HepG2 (cell line): ENCODE data around the gene SCNM1. TPM values are rescaled to one million over a fixed set of nuclear protein-coding genes. Genes with fewer than 3 reads are reported as not detected.
A peak's percentile ranks its signal among the peaks of the same experiment; 100 is the strongest.

Source experiments
- ATRX ChIP-seq: sonication (generic); formaldehyde crosslinking; IDR thresholded peaks from 2 replicates; pipeline ENCODE4 v1.4.0; 2020; ENCODE audit warnings: missing genetic modification reagents, borderline replicate concordance
- BRD4 ChIP-seq: sonication (generic); formaldehyde crosslinking; IDR thresholded peaks from 2 replicates; pipeline ENCODE4 v1.4.0; 2020; ENCODE audit warnings: missing genetic modification reagents
- DNMT3B ChIP-seq: conservative IDR thresholded peaks from 2 replicates; pipeline ENCODE4 v1.6.1; 2016; ENCODE audit warnings: missing biosample characterization, control low read depth
- DR1 ChIP-seq: sonication (generic); formaldehyde crosslinking; IDR thresholded peaks from 2 replicates; pipeline ENCODE4 v1.8.0; 2021; ENCODE audit warnings: mild to moderate bottlenecking, missing genetic modification reagents, inconsistent platforms
- ELF4 ChIP-seq: sonication (generic); formaldehyde crosslinking; IDR thresholded peaks from 2 replicates; pipeline ENCODE4 v1.5.0; 2020; ENCODE audit warnings: missing genetic modification reagents, mild to moderate bottlenecking, moderate library complexity, borderline replicate concordance
- FIP1L1 ChIP-seq: fragments of 200-400 bp; formaldehyde crosslinking; IDR thresholded peaks from 2 replicates; pipeline ENCODE4 v1.6.1; 2018; ENCODE audit warnings: low read depth, mild to moderate bottlenecking, low read length, moderate library complexity, borderline replicate concordance; ENCODE audit not compliant: insufficient read depth
- JDP2 ChIP-seq: sonication (generic); formaldehyde crosslinking; IDR thresholded peaks from 2 replicates; pipeline ENCODE4 v1.8.1; 2022; ENCODE audit warnings: missing genetic modification reagents, borderline replicate concordance
- KAT7 ChIP-seq: IDR thresholded peaks from 2 replicates; pipeline ENCODE4 v1.6.1; 2018; ENCODE audit warnings: borderline replicate concordance, missing compliant biosample characterization
- KDM5A ChIP-seq: fragments of 200-600 bp; sonication (generic); IDR thresholded peaks from 2 replicates; pipeline ENCODE4 v1.7.0; 2018; ENCODE audit warnings: antibody characterized with exemption, mild to moderate bottlenecking, low read length, borderline replicate concordance
- POLR2G ChIP-seq: fragments of 200-400 bp; formaldehyde crosslinking; IDR thresholded peaks from 2 replicates; pipeline ENCODE4 v1.6.1; 2018; ENCODE audit warnings: mild to moderate bottlenecking, low read depth, low read length, moderate library complexity
- ZFP36L2 ChIP-seq: sonication (generic); formaldehyde crosslinking; IDR thresholded peaks from 2 replicates; pipeline ENCODE4 v1.4.0; 2020; ENCODE audit warnings: missing genetic modification reagents
- ZFP41 ChIP-seq: sonication (generic); formaldehyde crosslinking; IDR thresholded peaks from 2 replicates; pipeline ENCODE4 v1.4.0; 2020; ENCODE audit warnings: mild to moderate bottlenecking, missing genetic modification reagents, borderline replicate concordance
- ZNF207 ChIP-seq: fragments of 450-650 bp; IDR thresholded peaks from 2 replicates; pipeline ENCODE4 v1.6.1; 2016; ENCODE audit warnings: antibody characterized with exemption, borderline replicate concordance
- ZNF564 ChIP-seq: sonication (generic); formaldehyde crosslinking; IDR thresholded peaks from 2 replicates; pipeline ENCODE4 v1.8.1; 2023; ENCODE audit warnings: mild to moderate bottlenecking, missing genetic modification reagents
- ZNF616 ChIP-seq: sonication (generic); formaldehyde crosslinking; IDR thresholded peaks from 2 replicates; pipeline ENCODE4 v1.5.0; 2020; ENCODE audit warnings: low read depth, mild to moderate bottlenecking, missing genetic modification reagents
- ZNF660 ChIP-seq: sonication (generic); formaldehyde crosslinking; IDR thresholded peaks from 2 replicates; pipeline ENCODE4 v1.5.1; 2020; ENCODE audit warnings: mild to moderate bottlenecking, low read depth, missing genetic modification reagents, borderline replicate concordance
- ZNF782 ChIP-seq: sonication (generic); formaldehyde crosslinking; IDR thresholded peaks from 2 replicates; pipeline ENCODE4 v1.4.0; 2020; ENCODE audit warnings: missing genetic modification reagents, mild to moderate bottlenecking, borderline replicate concordance
- ZSCAN20 ChIP-seq: sonication (generic); formaldehyde crosslinking; IDR thresholded peaks from 2 replicates; pipeline ENCODE4 v1.4.0; 2020; ENCODE audit warnings: missing genetic modification reagents, mild to moderate bottlenecking, borderline replicate concordance
- polyA plus RNA-seq, 8 experiments: library from polyadenylated mRNA; depleted of rRNA in 3 of 8; stranded (reverse) in 7 of 8; unstranded in 1 of 8; fragments of >200 nt; fragmentation: Illumina TruSeq in 4 of 8; extraction: Trizol in 4 of 8; gene quantifications; 2 replicates each; pipeline versions ENCODE4 v1.2.1 to v1.2.3, GENCODE V29; 2011 to 2016; ENCODE audit warnings: low read depth in 4 of 8, missing spikeins in 1 of 8, mixed read lengths in 1 of 8; ENCODE audit not compliant: insufficient read depth in 1 of 8
- total RNA-seq, 5 experiments: library from RNA; depleted of rRNA; stranded (reverse); fragments of >200 nt; fragmentation: Illumina TruSeq; extraction: Trizol; gene quantifications; 2 replicates each; pipeline ENCODE4 v1.2.3, GENCODE V29; 2016; ENCODE audit warnings: low read depth in 1 of 5
- TF ChIP-seq, protein P1 (sequence below): sonication (generic); formaldehyde crosslinking; IDR thresholded peaks from 2 replicates; pipeline ENCODE4 v1.4.0; 2020; ENCODE audit warnings: mild to moderate bottlenecking, missing genetic modification reagents
- TF ChIP-seq, protein P2 (sequence below): sonication (generic); formaldehyde crosslinking; IDR thresholded peaks from 2 replicates; pipeline ENCODE4 v1.5.0; 2020; ENCODE audit warnings: missing genetic modification reagents, mild to moderate bottlenecking, borderline replicate concordance
- TF ChIP-seq, protein P3 (sequence below): sonication (generic); formaldehyde crosslinking; IDR thresholded peaks from 2 replicates; pipeline ENCODE4 v1.5.1; 2020; ENCODE audit warnings: missing genetic modification reagents, mild to moderate bottlenecking, borderline replicate concordance
- TF ChIP-seq, protein P4 (sequence below), 2 experiments: fragments of 450-650 bp in 1 of 2; sonication (generic) in 1 of 2; formaldehyde crosslinking; IDR thresholded peaks; 2 replicates each; pipeline versions ENCODE4 v1.5.0 to v1.8.0; 2020 to 2022; ENCODE audit warnings: mild to moderate bottlenecking in 1 of 2, missing genetic modification reagents in 1 of 2
- TF ChIP-seq, protein P5 (sequence below): IDR thresholded peaks from 2 replicates; pipeline ENCODE4 v1.6.1; 2016; ENCODE audit warnings: mild to moderate bottlenecking

Gene SCNM1
- total and polyA plus RNA-seq, 2 of the 13 experiments (the other 11 are each of a cell fraction or from before 2014, with no cell fraction given) = 16.3 to 31.5 TPM

DNA sequence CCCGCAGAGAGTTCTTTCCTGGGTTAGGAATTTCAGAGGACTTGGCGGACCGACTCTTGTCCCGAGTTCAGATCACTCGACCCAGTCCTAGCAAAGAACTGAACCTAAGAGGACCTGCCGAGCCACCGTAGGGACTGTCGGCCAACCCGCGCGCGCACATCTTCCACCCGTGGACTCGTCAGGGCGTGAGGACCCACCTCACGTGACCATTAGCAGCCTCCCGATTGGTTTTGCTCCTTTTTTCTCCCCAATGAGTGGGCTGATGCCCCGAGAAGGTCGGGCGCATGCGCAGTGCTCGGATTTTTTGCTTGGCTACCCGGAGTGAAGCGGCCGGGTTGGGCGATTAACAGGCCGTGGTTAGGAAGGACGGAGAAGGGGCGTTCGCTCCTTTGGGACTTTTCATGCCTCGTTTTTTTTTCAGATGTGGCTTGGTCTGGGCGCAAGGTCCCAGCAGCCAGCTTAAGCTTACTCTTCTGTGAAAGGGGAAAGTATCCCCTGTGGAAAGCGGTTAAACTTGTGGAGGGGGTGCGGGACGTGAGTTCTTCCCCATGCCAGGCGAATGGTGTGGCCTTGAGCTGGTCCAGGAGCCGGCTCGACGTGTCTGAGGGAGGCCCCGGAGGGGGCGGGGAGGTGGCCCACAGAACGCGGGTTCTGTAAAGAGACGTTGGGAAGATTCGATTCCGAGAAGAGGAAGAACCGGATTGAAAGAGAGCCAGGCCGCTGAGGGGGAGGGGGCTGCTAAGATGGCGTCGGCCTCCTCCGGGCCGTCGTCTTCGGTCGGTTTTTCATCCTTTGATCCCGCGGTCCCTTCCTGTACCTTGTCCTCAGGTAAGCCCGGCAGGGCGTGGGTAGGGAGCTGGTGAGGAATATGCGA is 32.5 kb downstream of the SCNM1 start, which contains the start of gene PIP5K1A (continued):
- peak; percentile 79; the same call in 1 of the 2 replicates for TF ChIP-seq ZNF782 (CRISPR knock-in tag)
- TF ChIP-seq ZNF207 = no peak
- TF ChIP-seq, protein P1, sequence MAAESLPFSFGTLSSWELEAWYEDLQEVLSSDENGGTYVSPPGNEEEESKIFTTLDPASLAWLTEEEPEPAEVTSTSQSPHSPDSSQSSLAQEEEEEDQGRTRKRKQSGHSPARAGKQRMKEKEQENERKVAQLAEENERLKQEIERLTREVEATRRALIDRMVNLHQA = no peak
- TF ChIP-seq, protein P2, sequence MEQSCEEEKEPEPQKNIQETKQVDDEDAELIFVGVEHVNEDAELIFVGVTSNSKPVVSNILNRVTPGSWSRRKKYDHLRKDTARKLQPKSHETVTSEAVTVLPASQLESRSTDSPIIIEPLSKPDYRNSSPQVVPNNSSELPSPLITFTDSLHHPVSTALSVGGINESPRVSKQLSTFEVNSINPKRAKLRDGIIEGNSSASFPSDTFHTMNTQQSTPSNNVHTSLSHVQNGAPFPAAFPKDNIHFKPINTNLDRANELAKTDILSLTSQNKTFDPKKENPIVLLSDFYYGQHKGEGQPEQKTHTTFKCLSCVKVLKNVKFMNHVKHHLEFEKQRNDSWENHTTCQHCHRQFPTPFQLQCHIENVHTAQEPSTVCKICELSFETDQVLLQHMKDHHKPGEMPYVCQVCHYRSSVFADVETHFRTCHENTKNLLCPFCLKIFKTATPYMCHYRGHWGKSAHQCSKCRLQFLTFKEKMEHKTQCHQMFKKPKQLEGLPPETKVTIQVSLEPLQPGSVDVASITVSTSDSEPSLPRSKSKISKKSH (CRISPR knock-in tag) = peak; percentile 60; the same call in 1 of the 2 replicates
- TF ChIP-seq ZFP41 = no peak
- TF ChIP-seq JDP2 (CRISPR knock-in tag) = no peak
- TF ChIP-seq ZSCAN20 (CRISPR knock-in tag) = peak; percentile 8; the same call in 1 of the 2 replicates
- TF ChIP-seq KDM5A = peak; percentile 80
- no peak for TF ChIP-seq ZFP36L2 (CRISPR knock-in tag)
- TF ChIP-seq DR1 (CRISPR knock-in tag) = peak; percentile 91
- TF ChIP-seq ATRX (CRISPR knock-in tag) = no peak
- TF ChIP-seq, protein P3, sequence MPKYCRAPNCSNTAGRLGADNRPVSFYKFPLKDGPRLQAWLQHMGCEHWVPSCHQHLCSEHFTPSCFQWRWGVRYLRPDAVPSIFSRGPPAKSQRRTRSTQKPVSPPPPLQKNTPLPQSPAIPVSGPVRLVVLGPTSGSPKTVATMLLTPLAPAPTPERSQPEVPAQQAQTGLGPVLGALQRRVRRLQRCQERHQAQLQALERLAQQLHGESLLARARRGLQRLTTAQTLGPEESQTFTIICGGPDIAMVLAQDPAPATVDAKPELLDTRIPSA (CRISPR knock-in tag) = no peak
- TF ChIP-seq ELF4 = no peak
- 0 out of 2 replicates have a peak, but pooled peaks have one; percentile 79 for TF ChIP-seq DNMT3B (CRISPR knock-in tag)
- no peak for TF ChIP-seq ZNF660 (CRISPR knock-in tag)
- TF ChIP-seq BRD4 = no peak
- peak; percentile 90 for TF ChIP-seq POLR2G
- TF ChIP-seq, protein P4, sequence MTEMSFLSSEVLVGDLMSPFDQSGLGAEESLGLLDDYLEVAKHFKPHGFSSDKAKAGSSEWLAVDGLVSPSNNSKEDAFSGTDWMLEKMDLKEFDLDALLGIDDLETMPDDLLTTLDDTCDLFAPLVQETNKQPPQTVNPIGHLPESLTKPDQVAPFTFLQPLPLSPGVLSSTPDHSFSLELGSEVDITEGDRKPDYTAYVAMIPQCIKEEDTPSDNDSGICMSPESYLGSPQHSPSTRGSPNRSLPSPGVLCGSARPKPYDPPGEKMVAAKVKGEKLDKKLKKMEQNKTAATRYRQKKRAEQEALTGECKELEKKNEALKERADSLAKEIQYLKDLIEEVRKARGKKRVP (CRISPR knock-in tag; IDR thresholded peaks at IDR 0.05) = peak in 1 of 2 experiments; percentile 32; a peak in 1 of 4 replicates
- TF ChIP-seq ZNF616 (CRISPR knock-in tag) = no peak
- no peak; the same call in 1 of the 2 replicates for TF ChIP-seq KAT7
- TF ChIP-seq, protein P5, sequence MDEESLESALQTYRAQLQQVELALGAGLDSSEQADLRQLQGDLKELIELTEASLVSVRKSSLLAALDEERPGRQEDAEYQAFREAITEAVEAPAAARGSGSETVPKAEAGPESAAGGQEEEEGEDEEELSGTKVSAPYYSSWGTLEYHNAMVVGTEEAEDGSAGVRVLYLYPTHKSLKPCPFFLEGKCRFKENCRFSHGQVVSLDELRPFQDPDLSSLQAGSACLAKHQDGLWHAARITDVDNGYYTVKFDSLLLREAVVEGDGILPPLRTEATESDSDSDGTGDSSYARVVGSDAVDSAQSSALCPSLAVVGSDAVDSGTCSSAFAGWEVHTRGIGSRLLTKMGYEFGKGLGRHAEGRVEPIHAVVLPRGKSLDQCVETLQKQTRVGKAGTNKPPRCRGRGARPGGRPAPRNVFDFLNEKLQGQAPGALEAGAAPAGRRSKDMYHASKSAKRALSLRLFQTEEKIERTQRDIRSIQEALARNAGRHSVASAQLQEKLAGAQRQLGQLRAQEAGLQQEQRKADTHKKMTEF (CRISPR knock-in tag) = peak; percentile 67
- TF ChIP-seq ZNF564 (CRISPR knock-in tag) = no peak
- no peak for TF ChIP-seq FIP1L1
